ENCODE data around the gene SDK1.

GRCh38 chr7:4144811-4145510 is 843.9 kb downstream of the SDK1 start:
- TF ChIP-seq FOXA2 (IDR thresholded peaks at IDR 0.05) (no peak), CTCF (IDR thresholded peaks at IDR 0.05; ENCODE audit: low read depth, low read length, missing input control) (no peak), JUND (IDR thresholded peaks at IDR 0.05) (no peak), REST (IDR thresholded peaks at IDR 0.05) (no peak)
- TF ChIP-seq, protein P1, sequence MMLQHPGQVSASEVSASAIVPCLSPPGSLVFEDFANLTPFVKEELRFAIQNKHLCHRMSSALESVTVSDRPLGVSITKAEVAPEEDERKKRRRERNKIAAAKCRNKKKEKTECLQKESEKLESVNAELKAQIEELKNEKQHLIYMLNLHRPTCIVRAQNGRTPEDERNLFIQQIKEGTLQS (IDR thresholded peaks at IDR 0.05): no peak

Measured in liver (tissue), 3 donors.